ENCODE measurements around the gene AOC3.
A peak's percentile ranks its signal among the peaks of the same experiment; 100 is the strongest.
"Not testable (repeated sequence)": the region's sequence is repeated elsewhere in the genome, so short reads cannot be mapped to it uniquely, and the experiment has no call there.

AOC3 gene

DNA sequence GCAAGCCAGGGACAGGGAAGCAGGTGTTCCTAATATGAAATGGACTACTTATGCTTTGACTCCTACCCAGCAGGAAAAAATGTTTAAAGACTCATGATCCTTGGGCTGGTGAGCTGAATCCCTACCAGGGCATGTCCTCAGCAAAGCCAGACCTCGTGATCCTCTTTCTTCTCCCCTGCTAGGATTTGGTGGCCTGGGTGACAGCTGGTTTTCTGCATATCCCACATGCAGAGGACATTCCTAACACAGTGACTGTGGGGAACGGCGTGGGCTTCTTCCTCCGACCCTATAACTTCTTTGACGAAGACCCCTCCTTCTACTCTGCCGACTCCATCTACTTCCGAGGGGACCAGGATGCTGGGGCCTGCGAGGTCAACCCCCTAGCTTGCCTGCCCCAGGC, 5.1 kb downstream of the AOC3 start:
- not testable (repeated sequence) for H3K27me3 ChIP-seq (ENCODE audit: control insufficient read depth, insufficient read depth, low read length); H3K9ac ChIP-seq (ENCODE audit: low read length); H3K27ac ChIP-seq (ENCODE audit: low read depth, low read length); H3K36me3 ChIP-seq (ENCODE audit: control insufficient read depth, insufficient read depth, low read length)
- peaks cover 14% of the 10 kb centered on the region for H3K4me1 ChIP-seq (ENCODE audit: control insufficient read depth, insufficient read depth, low read length)
- peak overlapping the region; percentile 22 for H3K4me3 ChIP-seq (ENCODE audit: low read length)

DNA sequence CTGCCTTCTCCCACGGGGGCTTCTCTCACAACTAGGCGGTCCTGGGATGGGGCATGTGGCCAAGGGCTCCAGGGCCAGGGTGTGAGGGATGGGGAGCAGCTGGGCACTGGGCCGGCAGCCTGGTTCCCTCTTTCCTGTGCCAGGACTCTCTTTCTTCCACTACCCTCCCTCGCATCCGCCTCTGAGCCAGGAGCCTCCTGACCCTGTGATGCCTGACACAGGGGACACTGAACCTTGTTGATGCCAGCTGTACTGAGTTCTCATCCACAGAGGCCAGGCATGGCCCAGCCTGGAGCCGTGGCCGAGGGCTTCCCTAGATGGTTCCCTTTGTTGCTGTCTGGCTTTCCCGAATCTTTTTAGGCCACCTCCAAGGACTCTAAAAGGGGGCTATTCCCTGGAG, 5.5 kb downstream of the AOC3 start:
- H3K27ac ChIP-seq (ENCODE audit: low read depth, low read length); H3K27me3 ChIP-seq (ENCODE audit: control insufficient read depth, insufficient read depth, low read length); H3K4me3 ChIP-seq (ENCODE audit: low read length); H3K36me3 ChIP-seq (ENCODE audit: control insufficient read depth, insufficient read depth, low read length); H3K9ac ChIP-seq (ENCODE audit: low read length): not testable (repeated sequence)
- peaks cover 14% of the 10 kb centered on the region for H3K4me1 ChIP-seq (ENCODE audit: control insufficient read depth, insufficient read depth, low read length)

DNA sequence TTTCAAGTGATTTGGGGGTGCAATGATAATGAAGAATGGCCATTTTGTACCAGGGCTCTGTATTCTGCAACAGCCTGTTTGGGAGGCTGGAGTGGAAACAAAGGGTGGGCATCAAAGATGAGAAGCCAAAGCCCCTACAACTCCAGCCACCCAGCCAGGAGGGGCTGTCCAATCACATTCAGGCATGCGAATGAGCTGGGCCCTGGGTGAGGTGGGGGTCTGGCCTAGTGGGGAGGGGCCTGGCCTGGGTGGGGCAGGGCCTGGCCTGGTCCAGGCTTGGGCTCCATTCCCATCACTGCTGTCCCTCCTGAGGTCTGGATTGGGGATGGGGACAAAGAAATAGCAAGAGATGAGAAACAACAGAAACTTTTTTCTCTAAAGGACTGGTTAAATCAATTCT, 6.4 kb downstream of the AOC3 start:
- Histone ChIP-seq H3K4me1 (ENCODE audit: control insufficient read depth, insufficient read depth, low read length) (peaks cover 14% of the 10 kb centered on the region), H3K4me3 (ENCODE audit: low read length) (no peak overlapping the region), H3K9ac (ENCODE audit: low read length) (no peak overlapping the region), H3K27me3 (ENCODE audit: control insufficient read depth, insufficient read depth, low read length) (no peaks in the 10 kb centered on the region), H3K27ac (ENCODE audit: low read depth, low read length) (no peak overlapping the region), H3K36me3 (ENCODE audit: control insufficient read depth, insufficient read depth, low read length) (no peaks in the 10 kb centered on the region)

DNA sequence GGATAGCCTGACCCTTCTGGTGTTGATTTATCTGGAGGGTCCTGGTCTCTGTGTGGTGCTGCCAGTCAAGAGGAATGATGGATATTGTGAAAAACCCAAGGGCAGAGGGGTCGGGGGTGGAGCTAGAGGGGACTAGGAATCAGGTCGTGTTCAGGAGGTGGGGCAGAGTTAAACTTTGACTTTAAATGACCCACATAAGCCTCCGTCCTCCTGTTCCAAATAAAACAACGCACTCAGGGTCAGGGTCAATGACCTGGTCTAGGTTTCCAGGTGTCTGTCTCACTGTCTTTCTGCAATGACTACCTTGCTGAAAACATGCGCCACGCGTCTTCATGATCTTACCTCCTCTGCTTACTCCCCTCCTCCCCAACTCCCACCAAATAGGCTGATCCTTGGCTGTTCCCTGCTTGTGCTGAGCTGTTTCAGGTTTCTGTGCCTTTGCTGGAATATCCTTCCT, 14.7 kb downstream of the AOC3 start:
- Histone ChIP-seq H3K27ac (ENCODE audit: low read depth, low read length) (no peak overlapping the region), H3K36me3 (ENCODE audit: control insufficient read depth, insufficient read depth, low read length) (no peaks in the 10 kb centered on the region), H3K4me3 (ENCODE audit: low read length) (no peak overlapping the region), H3K9ac (ENCODE audit: low read length) (no peak overlapping the region), H3K4me1 (ENCODE audit: control insufficient read depth, insufficient read depth, low read length) (no peaks in the 10 kb centered on the region), H3K27me3 (ENCODE audit: control insufficient read depth, insufficient read depth, low read length) (no peaks in the 10 kb centered on the region)

DNA sequence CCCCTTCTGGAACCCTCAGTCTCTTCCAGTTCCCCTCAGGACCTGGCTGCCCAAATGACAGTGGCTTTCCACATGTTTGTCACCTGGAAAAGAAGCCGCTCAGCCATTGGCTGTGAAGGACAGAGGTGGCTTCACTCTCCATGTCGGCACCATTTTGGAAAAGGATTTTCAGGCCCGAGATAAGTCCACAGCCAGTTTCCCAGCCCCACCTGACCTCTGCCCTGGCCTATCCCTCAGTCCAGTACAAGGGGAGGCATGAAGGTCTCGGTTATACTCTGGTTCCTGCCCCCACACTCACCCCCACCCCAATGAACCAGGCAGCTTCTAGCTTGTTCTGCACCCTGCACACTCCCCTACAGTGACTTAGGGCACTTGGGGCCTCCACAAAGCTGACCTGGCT, 15.2 kb downstream of the AOC3 start:
- Histone ChIP-seq H3K9ac (ENCODE audit: low read length) (no peak overlapping the region), H3K27me3 (ENCODE audit: control insufficient read depth, insufficient read depth, low read length) (no peaks in the 10 kb centered on the region), H3K4me1 (ENCODE audit: control insufficient read depth, insufficient read depth, low read length) (no peaks in the 10 kb centered on the region), H3K36me3 (ENCODE audit: control insufficient read depth, insufficient read depth, low read length) (no peaks in the 10 kb centered on the region), H3K27ac (ENCODE audit: low read depth, low read length) (no peak overlapping the region), H3K4me3 (ENCODE audit: low read length) (no peak overlapping the region)

DNA sequence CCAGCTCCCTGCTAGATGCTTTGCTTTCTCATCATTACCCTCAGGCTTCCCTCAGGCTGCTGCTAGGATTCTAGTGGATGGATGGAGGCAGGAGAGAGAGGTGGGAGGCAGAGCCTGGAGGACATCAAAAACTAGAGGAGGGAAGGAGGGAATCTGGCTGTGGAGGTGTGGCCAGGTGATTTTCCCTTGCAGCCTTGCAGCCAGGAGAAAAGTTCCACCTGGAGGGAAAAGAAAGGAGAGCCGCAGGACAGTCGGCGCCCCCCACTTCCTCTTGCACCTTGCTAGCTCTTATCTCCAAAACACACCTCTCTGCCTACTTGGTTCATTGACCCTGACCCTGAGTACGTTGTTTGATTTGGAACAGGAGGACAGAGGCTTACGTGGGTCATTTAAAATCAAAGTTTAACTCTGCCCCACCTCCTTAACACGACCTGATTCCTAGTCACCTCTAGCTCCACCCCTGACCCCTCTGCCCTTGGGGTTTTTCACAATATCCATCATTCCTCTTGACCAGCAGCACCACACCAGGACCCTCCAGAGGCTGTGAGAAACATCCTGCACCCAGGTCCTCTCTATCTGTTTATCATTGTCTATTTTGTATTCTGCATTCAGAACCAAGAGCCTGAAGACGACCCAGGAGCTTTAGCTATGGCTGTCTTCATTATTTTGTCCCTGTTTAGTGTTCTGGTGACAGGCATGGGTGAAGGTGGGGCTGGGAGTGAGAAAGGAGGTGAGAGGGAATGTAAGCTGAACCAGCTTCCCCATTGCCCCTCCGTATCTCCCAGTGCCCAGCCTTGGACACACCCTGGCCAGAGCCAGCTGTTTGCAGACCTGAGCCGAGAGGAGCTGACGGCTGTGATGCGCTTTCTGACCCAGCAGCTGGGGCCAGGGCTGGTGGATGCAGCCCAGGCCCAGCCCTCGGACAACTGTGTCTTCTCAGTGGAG, 15.9 kb downstream of the AOC3 start:
- Histone ChIP-seq H3K4me3 (ENCODE audit: low read length) (no peak overlapping the region), H3K4me1 (ENCODE audit: control insufficient read depth, insufficient read depth, low read length) (no peaks in the 10 kb centered on the region), H3K27me3 (ENCODE audit: control insufficient read depth, insufficient read depth, low read length) (no peaks in the 10 kb centered on the region), H3K9ac (ENCODE audit: low read length) (no peak overlapping the region), H3K36me3 (ENCODE audit: control insufficient read depth, insufficient read depth, low read length) (no peaks in the 10 kb centered on the region), H3K27ac (ENCODE audit: low read depth, low read length) (no peak overlapping the region)

DNA sequence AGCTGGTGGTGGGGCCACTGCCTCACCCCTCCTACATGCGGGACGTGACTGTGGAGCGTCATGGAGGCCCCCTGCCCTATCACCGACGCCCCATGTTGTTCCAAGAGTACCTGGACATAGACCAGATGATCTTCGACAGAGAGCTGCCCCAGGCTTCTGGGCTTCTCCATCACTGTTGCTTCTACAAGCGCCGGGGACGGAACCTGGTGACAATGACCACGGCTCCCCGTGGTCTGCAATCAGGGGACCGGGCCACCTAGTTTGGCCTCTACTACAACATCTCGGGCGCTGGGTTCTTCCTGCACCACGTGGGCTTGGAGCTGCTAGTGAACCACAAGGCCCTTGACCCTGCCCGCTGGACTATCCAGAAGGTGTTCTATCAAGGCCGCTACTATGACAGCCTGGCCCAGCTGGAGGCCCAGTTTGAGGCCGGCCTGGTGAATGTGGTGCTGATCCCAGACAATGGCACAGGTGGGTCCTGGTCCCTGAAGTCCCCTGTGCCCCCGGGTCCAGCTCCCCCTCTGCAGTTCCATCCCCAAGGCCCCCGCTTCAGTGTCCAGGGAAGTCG, 16.8 kb downstream of the AOC3 start:
- H3K27me3 ChIP-seq (ENCODE audit: control insufficient read depth, insufficient read depth, low read length); H3K36me3 ChIP-seq (ENCODE audit: control insufficient read depth, insufficient read depth, low read length); H3K27ac ChIP-seq (ENCODE audit: low read depth, low read length); H3K4me1 ChIP-seq (ENCODE audit: control insufficient read depth, insufficient read depth, low read length); H3K9ac ChIP-seq (ENCODE audit: low read length); H3K4me3 ChIP-seq (ENCODE audit: low read length): not testable (repeated sequence)

DNA sequence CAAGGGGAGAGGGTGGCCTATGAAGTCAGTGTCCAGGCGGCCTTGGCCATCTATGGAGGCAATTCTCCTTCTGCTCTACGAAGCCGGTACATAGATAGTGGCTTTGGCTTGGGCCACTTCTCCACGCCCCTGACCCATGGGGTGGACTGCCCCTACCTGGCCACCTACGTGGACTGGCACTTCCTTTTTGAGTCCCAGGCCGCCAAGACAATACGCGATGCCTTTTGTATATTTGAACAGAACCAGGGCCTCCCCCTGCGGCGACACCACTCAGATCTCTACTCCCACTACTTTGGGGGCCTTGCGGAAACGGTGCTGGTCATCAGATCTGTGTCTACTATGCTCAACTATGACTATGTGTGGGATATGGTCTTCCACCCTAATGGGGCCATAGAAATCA, 17.3 kb downstream of the AOC3 start:
- H3K4me1 ChIP-seq (ENCODE audit: control insufficient read depth, insufficient read depth, low read length), result no peaks in the 10 kb centered on the region
- no peak overlapping the region for H3K27ac ChIP-seq (ENCODE audit: low read depth, low read length)

DNA sequence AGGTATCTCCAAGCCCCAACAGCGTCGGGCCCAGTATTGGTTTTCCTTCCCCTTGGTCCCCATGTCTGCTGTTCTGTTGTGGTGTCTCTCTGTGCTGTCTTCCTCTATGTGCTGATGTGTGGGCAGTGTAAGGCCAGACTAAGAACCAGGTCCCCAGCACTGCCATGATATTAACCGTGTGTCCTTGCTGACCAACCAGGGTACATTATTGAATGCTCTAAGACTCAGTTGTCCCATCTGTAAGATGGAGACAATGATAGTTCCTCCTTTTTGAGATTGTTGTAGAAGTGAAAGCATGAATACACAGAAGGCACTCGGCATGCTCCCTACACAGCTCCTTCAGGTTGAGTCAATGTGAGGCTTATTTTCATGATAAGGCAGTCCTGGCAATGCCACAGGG, 20.6 kb downstream of the AOC3 start:
- no peak overlapping the region for H3K9ac ChIP-seq (ENCODE audit: low read length)

More for the DNA sequence above, 17.3 kb downstream of the AOC3 start:
- H3K9ac ChIP-seq (ENCODE audit: low read length), result no peak overlapping the region
- no peaks in the 10 kb centered on the region for H3K27me3 ChIP-seq (ENCODE audit: control insufficient read depth, insufficient read depth, low read length)
- H3K36me3 ChIP-seq (ENCODE audit: control insufficient read depth, insufficient read depth, low read length), result no peaks in the 10 kb centered on the region
- no peak overlapping the region for H3K4me3 ChIP-seq (ENCODE audit: low read length)

DNA sequence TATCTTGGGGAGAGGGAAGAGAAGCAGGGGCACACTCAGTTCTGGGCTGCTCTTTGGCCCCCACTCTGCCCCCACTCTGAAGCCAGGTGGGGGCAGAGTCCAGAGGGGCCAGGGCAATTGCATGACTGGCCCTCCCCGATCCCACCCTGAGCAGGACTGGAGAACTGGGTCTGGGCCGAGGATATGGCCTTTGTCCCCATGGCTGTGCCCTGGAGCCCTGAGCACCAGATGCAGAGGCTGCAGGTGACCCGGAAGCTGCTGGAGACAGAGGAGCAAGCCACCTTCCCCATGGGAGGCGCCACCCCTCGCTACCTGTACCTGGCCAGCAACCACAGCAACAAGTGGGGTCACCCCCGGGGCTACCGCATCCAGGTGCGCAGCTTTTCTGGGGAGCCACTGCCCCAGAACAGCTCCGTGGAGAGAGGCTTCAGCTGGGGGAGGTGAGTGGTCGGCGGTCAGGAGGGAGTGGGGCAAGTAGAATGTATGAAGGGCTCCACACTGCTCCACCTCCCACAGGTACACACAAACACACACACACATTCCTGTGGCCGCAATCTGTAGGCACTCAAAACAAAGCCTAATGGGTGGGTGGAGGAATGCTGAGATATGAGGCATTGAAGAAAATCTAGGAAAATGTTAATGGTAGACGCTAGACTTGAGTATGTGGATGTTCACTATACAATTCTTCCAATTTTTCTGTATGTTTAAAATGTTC, 21.4 kb downstream of the AOC3 start:
- H3K9ac ChIP-seq (ENCODE audit: low read length), result no peak overlapping the region
- H3K4me3 ChIP-seq (ENCODE audit: low read length), result no peak overlapping the region
- no peaks in the 10 kb centered on the region for H3K4me1 ChIP-seq (ENCODE audit: control insufficient read depth, insufficient read depth, low read length)
- no peaks in the 10 kb centered on the region for H3K27me3 ChIP-seq (ENCODE audit: control insufficient read depth, insufficient read depth, low read length)
- H3K36me3 ChIP-seq (ENCODE audit: control insufficient read depth, insufficient read depth, low read length), result no peaks in the 10 kb centered on the region
- H3K27ac ChIP-seq (ENCODE audit: low read depth, low read length), result no peak overlapping the region

More for the DNA sequence above, 20.6 kb downstream of the AOC3 start:
- no peaks in the 10 kb centered on the region for H3K27me3 ChIP-seq (ENCODE audit: control insufficient read depth, insufficient read depth, low read length)
- H3K27ac ChIP-seq (ENCODE audit: low read depth, low read length), result no peak overlapping the region
- no peaks in the 10 kb centered on the region for H3K4me1 ChIP-seq (ENCODE audit: control insufficient read depth, insufficient read depth, low read length)
- no peaks in the 10 kb centered on the region for H3K36me3 ChIP-seq (ENCODE audit: control insufficient read depth, insufficient read depth, low read length)
- H3K4me3 ChIP-seq (ENCODE audit: low read length), result no peak overlapping the region

DNA sequence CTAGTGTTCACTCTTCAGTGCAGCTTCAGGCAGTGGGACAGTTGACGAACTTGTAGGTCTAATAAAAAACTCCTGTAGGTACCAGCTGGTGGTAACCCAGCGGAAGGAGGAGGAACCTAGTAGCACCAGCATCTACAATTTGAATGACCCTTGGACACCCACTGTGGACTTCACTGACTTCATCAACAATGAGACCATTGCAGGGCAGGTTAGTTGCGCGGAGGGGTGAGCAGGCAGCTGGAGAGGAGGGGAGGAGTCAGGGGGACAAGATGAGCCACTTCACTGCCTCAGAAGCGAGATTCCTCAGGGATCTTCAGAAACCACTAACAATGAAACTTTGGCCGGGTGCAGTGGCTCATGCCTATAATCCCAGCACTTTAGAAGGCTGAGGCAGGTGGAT, 22.3 kb downstream of the AOC3 start:
- Histone ChIP-seq H3K27me3 (ENCODE audit: control insufficient read depth, insufficient read depth, low read length) (no peaks in the 10 kb centered on the region), H3K27ac (ENCODE audit: low read depth, low read length) (no peak overlapping the region), H3K4me1 (ENCODE audit: control insufficient read depth, insufficient read depth, low read length) (no peaks in the 10 kb centered on the region), H3K9ac (ENCODE audit: low read length) (no peak overlapping the region), H3K4me3 (ENCODE audit: low read length) (no peak overlapping the region), H3K36me3 (ENCODE audit: control insufficient read depth, insufficient read depth, low read length) (no peaks in the 10 kb centered on the region)

DNA sequence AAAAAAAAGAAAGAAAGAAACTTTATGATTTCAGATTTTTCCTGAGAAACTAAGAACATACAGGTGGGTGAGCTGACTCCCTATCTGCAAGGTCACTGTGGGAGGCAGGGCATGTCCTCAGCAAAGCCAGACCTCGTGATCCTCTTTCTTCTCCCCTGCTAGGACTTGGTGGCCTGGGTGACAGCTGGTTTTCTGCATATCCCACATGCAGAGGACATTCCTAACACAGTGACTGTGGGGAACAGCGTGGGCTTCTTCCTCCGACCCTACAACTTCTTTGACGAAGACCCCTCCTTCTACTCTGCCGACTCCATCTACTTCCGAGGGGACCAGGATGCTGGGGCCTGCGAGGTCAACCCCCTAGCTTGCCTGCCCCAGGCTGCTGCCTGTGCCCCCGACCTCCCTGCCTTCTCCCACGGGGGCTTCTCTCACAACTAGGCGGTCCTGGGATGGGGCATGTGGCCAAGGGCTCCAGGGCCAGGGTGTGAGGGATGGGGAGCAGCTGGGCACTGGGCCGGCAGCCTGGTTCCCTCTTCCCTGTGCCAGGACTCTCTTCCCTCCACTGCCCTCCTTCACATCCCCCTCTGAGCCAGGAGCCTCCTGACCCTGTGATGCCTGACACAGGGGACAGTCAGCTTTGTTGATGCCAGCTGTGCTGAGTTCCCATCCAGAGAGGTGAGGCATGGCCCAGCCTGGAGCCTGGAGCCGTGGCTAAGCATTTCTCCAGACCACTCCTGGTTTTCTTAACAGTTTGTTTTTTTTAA, 23.1 kb downstream of the AOC3 start:
- not testable (repeated sequence) for H3K4me1 ChIP-seq (ENCODE audit: control insufficient read depth, insufficient read depth, low read length); H3K9ac ChIP-seq (ENCODE audit: low read length); H3K36me3 ChIP-seq (ENCODE audit: control insufficient read depth, insufficient read depth, low read length); H3K4me3 ChIP-seq (ENCODE audit: low read length); H3K27me3 ChIP-seq (ENCODE audit: control insufficient read depth, insufficient read depth, low read length); H3K27ac ChIP-seq (ENCODE audit: low read depth, low read length)
